NCI-H2171 (cell line): ENCODE measurements around the gene KCNJ4.
"Not testable (repeated sequence)": the region's sequence is repeated elsewhere in the genome, so short reads cannot be mapped to it uniquely, and the experiment has no call there.

Source experiments
- DNase-seq: peaks from one replicate; lab custom pipeline; 2025; lab: John Stamatoyannopoulos, UW

Gene KCNJ4

DNA sequence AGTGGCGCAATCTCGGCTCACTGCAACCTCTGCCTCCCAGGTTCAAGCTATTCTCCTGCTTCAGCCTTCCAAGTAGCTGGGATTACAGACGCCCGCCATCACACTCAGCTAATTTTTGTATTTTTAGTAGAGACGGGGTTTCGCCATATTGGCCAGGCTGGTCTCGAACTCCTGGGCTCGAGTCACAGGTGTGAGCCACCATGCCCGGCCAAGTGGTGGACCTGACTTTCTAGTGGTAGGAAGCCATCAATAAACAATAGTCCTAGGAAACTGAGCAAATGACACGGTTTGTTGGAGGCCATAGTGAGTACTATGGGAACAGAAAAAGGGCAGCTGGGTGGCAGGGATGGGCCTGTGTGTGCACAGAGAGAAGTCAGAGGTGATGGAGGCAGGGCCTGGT, 15.2 kb upstream of the KCNJ4 start:
- DNase-seq: not testable (repeated sequence)

DNA sequence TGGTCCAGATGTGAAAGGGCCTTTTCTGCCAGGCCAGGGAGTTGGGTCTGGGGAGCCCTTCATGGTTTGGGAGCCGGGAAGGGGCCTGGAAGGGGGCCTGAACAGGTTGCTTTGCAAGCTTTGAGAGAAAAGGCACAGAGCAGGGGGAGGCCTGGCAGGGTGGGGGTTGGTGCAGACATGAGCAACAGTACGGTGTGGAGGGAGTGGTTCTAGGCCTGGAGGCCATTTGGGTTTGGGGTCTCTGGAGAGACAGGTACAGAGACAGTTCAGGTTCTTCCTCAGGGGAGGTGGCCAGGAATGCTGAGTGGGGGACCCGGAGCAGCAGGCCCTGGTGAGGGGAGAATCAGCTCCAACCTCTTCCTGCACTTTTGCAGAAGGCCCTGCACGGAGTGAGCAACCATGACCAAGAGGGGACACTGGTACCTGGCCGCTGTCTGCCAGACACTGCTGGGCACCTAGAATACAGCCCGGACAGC, 14.3 kb upstream of the KCNJ4 start:
- DNase-seq: no peak

DNA sequence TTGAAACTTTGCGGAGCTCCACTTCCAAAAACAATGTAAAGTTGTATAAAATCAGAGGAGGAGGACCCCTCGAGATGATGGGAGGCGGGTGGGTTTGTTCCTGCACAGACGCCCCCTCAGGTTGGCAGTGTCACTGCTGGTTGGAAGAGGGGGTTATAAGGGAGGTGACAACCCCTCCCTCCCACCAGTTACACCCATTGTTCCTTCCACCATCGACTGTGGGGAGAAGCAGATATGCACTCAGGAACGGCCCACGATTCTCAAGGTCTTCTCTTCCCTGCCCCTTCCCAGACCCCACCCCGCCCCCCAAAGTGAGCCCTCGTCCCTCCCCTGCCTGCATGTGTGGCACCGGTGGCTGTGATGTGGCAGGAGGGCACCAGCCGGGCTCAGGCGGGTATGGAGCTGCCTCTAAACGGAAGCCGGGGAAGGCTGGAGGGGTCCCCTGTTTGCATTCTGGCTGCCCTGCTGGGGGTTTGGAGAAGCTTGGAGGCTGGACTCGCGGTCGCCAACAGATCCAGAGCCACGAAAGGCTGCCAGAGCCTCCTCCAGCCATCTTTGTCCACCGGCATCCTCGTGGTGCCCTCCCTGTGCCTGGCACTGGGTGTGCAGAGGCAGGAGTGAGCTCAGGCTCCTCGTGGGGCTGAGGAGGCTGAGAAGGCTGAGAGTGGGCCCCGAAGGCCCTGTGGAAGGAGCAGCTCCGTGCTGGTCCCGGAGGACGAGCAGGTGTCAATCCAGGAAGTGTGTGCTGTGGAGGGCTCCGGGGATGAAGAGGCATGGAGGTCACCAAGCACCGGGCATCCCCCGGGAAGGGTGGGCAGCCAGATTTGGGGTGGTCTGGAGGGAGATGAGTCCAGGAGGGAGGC, 13.7 kb upstream of the KCNJ4 start:
- no peak for DNase-seq

DNA sequence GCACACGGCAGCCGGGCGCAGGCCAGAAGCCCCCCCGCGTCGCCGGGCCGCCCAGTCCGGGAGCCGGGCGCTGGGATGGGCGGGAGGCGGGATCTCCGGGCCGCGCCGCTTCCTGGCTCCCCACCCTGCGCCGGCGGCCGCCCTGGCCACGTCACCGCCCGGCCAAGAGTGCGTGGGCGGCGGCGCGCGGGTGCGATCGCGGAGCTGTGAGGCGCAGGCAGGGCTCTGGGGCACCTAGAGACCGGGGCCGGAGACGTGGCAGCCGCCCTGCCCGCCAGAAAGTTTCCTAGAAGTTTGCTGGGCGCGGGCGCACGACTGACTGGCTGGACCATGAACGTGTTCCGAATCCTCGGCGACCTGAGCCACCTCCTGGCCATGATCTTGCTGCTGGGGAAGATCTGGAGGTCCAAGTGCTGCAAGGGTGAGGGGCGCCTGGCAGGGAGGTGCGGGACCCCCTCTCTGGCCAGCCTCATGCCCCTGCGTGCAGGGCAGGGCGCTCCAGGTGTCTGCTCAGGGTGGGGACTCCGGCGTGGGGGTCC, 13.0 kb upstream of the KCNJ4 start, which contains the start of gene KDELR3:
Gene KDELR3, plus strand, starts transcription at position 193 of the 539 bp plus-strand sequence. Its CDS starts 138 bp downstream, at position 331.
- no peak for DNase-seq

- DNase-seq: no peak
Measured at GRCh38 chr22:38467438-38467903, 12.5 kb upstream of the KCNJ4 start.

- peak; percentile 84 for DNase-seq
Measured at GRCh38 chr22:38465673-38466490, 10.9 kb upstream of the KCNJ4 start.

DNA sequence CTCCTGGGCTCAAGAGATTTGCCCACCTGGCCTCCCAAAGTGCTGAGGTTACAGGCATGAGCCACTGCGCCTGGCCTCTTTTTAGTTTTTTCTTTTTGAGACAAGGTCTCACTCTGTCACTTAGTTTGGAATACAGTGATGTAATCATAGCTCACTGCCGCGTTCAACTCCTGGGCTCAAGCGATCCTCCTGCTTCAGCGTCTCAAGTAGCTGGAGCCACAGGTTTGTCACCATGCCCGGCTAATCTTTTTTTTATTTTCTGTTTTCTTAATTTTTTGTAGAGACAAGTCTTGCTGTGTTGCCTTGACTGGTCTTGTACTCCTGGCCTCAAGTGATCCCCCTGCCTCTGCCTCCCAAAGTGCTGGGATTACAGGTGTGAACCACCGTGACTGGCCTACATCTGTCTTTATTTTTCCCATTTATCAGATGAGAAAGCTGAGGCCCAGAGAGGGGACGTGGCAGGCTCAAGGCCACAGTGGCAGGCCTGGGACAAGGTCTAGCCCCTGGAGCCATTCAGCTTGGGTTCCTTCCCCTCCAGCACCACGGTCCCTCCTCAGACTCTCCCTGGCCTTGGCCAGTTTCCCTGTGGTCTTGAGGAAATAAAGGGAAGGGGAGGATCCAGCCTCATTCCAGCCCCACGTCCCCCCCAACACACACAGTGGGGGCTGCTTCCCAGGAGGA, 10.1 kb upstream of the KCNJ4 start:
- DNase-seq: no peak

DNA sequence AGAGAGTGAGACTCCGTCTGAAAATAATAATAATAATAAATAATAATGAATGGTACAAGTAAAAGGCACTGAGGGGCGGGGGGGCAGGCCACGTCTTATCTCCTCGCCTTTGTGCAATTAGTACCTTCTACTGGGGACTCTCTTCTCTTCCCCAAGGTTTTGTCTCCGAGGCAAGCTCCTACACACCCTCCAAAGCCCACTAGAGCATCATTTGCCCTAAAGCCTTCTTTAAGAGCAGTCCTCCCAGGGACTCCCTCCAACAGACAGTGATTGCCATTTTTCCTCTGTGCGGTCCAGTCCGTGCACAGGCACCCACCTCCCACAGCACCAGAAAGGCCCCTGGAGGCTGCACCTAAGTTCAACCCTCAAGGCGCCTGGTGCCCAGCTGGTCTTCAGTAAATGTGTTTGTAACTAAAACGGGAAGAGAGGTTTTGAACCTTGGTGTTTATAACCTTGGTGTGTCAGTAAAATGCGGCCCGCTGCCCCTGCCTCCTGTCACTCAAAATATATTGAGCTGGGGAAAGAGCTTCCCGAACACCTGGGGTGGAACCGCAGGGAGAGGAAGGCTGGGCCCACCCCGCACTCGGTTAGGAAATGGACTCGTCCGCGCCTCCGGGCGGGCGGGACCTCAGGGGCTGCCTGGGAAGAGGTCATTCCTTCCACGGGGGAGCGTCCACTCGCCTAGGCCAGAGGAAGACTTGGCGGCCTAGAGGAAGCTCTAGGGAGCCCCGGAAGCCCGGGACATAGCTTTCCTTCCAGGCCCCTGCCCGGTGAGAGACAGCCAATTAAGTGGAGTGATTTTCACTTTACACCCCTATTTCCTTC, 8.2 kb upstream of the KCNJ4 start:
- peak; percentile 39 for DNase-seq

- DNase-seq: peak; percentile 93
Measured at GRCh38 chr22:38461414-38462081, 6.5 kb upstream of the KCNJ4 start.

- DNase-seq: peak; percentile 35
Measured at GRCh38 chr22:38461057-38461413, 6.0 kb upstream of the KCNJ4 start.

- DNase-seq: peak; percentile 20
Measured at GRCh38 chr22:38460426-38460840, 5.4 kb upstream of the KCNJ4 start.

GRCh38 chr22:38456841-38457699, 2.1 kb upstream of the KCNJ4 start:
- no peak for DNase-seq

- DNase-seq: no peak
Measured at GRCh38 chr22:38456272-38456835, 1.4 kb upstream of the KCNJ4 start.

DNA sequence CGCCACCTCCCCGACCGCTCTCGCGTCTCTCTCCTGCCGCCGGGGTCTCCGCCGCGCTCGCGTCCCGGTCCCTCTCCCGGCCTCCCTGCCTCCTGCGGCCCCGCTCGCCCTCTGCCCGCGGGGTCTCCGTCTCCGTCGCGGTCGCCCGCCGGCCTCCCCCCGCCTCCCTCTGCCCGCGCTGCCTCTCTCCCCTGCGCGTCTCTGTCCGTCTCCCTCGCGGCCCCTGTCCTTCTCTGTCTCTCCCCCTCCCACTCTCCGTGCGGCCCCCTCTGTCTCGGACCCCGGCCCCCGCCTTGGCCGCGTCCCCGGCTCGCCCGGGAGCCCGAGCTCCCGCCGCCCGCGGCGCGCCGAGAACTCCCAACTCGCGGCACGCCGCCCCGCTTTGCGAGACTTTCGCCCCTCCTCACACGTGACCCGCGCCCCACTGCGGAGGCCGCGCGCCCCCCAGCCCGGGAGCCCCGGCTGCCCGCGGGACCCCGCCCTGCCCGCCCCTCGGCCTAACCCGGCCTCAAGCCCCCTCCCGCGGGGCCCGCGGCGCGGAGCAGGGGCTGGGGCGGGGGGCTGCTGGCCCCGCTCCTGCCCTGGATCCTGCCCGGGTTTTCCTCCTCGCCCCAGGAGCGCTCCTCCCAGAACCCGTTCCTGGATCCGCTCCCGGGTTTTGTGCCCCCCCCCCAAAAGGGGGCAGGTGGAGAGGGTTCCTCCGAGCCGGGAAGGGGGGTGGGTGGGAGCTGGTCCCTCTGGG, 702 bp upstream of the KCNJ4 start:
- peak; percentile 66 for DNase-seq

DNA sequence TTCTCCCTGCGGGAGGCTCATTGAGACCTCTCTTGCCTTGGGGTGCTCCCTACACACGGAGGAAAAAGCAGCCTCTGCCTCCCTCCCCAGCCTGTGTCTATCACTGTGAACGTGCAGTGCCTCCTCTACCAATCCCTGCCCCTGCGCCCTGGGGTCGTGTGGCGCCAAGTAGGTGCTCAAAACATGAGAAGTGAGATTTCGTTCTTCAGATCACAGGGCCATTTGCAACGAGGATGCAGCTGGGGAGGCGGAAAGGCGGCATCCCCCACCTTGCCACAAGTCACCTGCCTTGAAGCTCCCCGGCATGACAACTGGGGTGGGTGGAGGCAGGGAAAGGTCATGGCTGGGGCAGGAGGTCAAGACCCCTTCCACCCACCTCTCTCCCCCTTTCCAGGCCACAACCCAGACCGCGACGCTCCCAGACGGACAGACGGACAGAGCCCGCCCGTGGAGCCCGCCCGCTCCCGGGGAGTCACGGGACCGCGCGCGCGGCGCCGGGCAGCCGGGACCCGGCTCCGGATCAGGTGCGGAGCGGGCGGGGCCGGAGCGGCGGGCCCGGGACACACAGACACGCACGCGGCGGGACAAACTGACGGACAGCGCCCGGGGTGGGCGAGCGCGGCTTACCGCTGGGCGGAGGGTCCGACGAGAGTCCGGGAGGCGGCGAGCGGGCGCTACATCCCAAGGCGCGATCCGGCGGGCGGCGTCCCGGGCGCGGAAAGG, 485 bp downstream of the KCNJ4 start:
- no peak for DNase-seq

GRCh38 chr22:38453996-38454352, 1.0 kb downstream of the KCNJ4 start:
- no peak for DNase-seq

DNA sequence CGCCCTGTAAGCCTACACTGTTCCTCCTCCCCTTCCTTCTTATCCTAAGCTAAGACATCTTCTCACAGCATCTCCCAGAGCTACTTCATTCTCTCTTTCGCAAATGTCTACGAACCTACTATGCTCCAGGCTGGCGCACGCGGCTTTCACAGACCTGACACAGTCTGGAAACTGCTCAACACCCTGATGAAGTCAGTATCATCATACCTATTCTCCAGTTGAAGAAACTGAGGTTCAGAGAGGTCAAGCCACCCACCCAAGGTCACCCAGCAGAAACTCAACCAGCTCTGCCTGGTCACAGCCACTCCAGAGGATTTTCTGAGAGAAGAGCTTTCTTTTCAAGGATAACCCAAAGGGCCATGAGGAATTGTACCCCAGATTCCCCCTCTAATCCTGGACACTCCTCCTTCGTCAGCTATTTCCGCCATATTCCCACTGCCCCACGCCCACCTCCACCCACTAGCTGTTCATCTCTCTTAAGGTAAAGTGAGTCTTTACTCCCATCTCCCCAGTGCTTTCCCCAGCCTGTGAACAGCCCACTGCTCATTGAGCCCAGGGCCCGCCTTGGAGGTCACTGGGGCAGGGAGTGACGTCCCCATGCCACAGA, 1.8 kb downstream of the KCNJ4 start:
- no peak for DNase-seq
